H1 (cell line): ENCODE measurements around the gene ZNF786.
A peak's percentile ranks its signal among the peaks of the same experiment; 100 is the strongest.

Experiments used
- CHD2 ChIP-seq: IDR thresholded peaks from 2 replicates; pipeline ENCODE4 v1.6.1; 2012; ENCODE audit warnings: low read length, improper control_type of control experiment
- CTCF ChIP-seq, 3 experiments: IDR thresholded peaks; 1 replicate in 2 of 3; 2 replicates in 1 of 3; pipeline versions ENCODE4 v1.5.1 to v1.6.1; 2011; ENCODE audit warnings: low read length in 3 of 3, mild to moderate bottlenecking in 3 of 3, inconsistent platforms in 2 of 3, low read depth in 1 of 3, moderate library complexity in 1 of 3; ENCODE audit not compliant: insufficient read depth in 1 of 3; ENCODE audit errors: control extremely low read depth in 1 of 3
- GABPA ChIP-seq: IDR thresholded peaks from 2 replicates; pipeline ENCODE4 v1.6.1; 2011; ENCODE audit warnings: mild to moderate bottlenecking, low read length, moderate library complexity, borderline replicate concordance; ENCODE audit not compliant: insufficient read depth
- MAFK ChIP-seq: IDR thresholded peaks from 2 replicates; pipeline ENCODE4 v1.6.1; 2012; ENCODE audit warnings: low read depth, mild to moderate bottlenecking, improper control_type of control experiment, low read length
- MAX ChIP-seq: IDR thresholded peaks from 2 replicates; pipeline ENCODE4 v1.6.1; 2012; ENCODE audit warnings: inconsistent platforms
- POLR2A ChIP-seq, 2 experiments: IDR thresholded peaks; 1 replicate in 1 of 2; 2 replicates in 1 of 2; pipeline ENCODE4 v1.6.1; 2011; ENCODE audit warnings: low read depth in 2 of 2, low read length in 2 of 2, mild to moderate bottlenecking in 2 of 2; ENCODE audit errors: control extremely low read depth in 1 of 2
- POLR2AphosphoS5 ChIP-seq: IDR thresholded peaks from 2 replicates; pipeline ENCODE4 v1.6.1; 2011; ENCODE audit warnings: low read depth, low read length
- SP1 ChIP-seq: IDR thresholded peaks from 2 replicates; pipeline ENCODE4 v1.6.1; 2011; ENCODE audit warnings: low read depth, low read length
- SUZ12 ChIP-seq: fragments of 200-600 bp; sonication (generic); IDR thresholded peaks from 2 replicates; pipeline ENCODE4 v1.6.1; 2012; ENCODE audit warnings: mild to moderate bottlenecking, inconsistent platforms, low read length, moderate library complexity, mixed read lengths
- USF2 ChIP-seq: IDR thresholded peaks from 2 replicates; pipeline ENCODE4 v1.6.1; 2011; ENCODE audit warnings: low read length, improper control_type of control experiment

- TF ChIP-seq GABPA (no peak), POLR2AphosphoS5 (peak; percentile 70), POLR2A (IDR thresholded peaks at IDR 0.05; ENCODE audit: control extremely low read depth in 1 of 2, low read depth in 2 of 2, low read length in 2 of 2) (peak; percentile 74 to 81), CTCF (IDR thresholded peaks at IDR 0.05; ENCODE audit: control extremely low read depth in 1 of 3, insufficient read depth in 1 of 3, low read depth in 1 of 3, low read length in 3 of 3) (peak; percentile 83 to 93 (median 85)), USF2 (peak; percentile 4; the same call in 1 of the 2 replicates), SP1 (no peak), MAFK (no peak), MAX (peak; percentile 24; the same call in 1 of the 2 replicates), CHD2 (no peak; the same call in 1 of the 2 replicates), SUZ12 (no peak)
Measured at GRCh38 chr7:149090397-149091195, at the start of gene ZNF786.
